GM19328 (cell line): ENCODE results near the gene TANC1.

Experiments used
- ATAC-seq: cut with Tn5 transposase; IDR thresholded peaks from one replicate; pipeline ENCODE4 v1.9.1; 2021; ENCODE audit warnings: mild to moderate bottlenecking, moderate library complexity; ENCODE audit not compliant: unreplicated experiment

The TANC1 gene

DNA sequence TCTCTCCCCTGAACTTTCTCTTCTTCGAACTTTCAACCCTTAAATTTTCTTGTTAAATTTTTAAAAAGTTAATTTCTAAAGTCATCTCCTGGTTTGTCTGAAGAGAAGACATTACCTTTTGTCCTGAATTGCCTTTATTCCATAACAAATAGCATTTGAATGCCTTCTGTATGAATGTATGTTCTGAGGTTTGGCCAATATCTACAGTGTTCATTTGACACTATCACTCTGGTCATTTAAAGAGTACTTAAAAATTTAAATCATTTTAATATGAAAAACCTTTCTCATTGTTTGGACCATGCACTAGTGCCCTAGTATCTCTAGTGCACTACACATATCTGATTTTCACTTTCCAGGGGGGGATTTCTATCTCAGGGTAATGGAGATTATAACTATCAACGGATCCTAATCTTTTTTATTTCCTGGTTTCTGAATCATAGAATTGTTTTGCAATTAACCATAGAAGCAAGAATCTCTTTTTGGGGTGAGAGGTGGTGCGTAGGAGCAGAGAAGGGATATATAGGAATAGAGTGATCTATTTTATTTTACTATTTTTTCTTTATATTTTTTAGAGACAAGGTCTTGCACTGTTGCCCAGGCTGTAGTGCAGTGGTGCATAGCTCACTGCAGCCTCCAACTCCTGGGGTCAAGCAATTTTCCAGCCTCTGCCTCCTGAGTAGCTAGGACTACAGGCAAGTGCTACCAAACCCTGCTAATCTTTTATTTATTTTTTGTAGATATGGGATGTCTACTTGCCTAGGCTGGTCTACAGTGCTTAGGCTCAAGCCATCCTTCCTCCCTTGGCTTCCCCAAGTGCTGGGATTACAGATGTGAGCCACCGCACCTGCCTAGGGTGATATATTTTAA lies 25.5 kb downstream of the TANC1 start:
- ATAC-seq, result no peak

DNA sequence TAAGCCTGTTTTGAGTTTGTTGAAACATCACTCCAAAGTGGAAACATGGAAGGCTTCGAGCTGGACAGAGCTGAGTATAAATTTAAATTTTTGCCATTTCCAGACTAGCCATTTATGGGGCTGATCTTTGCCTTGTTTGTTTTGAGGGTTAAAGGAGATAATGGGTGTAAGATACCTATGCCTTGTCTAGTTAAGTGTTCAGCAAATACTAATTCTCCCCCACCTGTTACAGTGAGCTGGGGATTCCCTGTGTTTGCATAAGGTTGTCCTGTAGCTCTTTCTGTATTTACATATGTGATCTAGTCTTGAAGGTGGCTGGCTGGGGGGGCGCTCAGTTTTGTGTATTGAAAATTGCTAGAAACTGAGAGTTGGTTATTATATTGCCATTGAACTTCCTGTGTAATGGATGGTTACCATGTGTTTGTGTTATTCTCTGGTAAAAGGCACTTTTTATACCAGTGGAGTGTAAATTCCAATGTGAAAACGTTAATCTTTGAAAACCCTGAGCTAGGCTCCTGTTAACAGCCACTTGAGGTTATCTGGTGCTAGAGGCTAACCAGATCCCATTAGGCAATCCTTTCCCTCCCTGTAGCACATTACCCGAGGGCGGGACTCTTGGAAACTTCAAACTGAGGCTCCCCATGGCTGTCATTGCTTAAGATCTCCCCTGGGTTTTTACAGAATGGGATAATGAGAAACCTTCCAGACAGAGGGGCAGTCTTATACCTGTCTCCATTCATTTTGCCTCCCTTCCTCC lies 26.7 kb downstream of the TANC1 start:
- no peak for ATAC-seq

- ATAC-seq, result no peak
Measured at GRCh38 chr2:158995677-158996049, 27.2 kb downstream of the TANC1 start.

DNA sequence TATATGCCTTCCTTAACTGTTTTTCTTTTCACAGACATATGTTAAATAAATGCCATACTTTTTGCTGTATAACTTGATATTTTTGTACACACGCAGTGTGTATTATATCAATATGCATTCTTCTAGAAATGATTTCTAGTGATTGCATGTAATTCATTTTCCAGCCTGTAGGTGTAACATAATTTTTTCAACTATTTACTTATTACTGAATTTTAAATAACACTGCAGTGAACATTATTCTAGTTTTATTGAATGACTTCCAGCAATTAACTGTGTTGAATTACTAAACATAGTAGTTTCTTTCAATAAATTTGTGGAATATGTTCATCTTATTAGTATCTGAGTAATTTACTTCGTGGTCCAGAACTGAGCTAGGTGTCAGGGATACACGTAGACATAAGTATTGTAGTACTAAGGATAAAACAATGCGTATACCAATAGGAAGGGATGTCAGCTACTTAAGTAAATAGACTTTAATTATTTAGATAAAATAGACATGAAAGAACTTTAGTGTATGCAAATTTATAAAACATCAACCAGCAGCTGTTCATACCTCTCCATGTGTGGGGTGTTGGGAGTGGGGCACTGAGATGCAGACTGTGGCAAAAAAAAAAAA lies 28.0 kb downstream of the TANC1 start:
- ATAC-seq, result no peak

GRCh38 chr2:158997037-158997790 lies 28.8 kb downstream of the TANC1 start:
- ATAC-seq, result no peak

- ATAC-seq, result no peak
Measured at GRCh38 chr2:158998551-158999248, 30.3 kb downstream of the TANC1 start.

DNA sequence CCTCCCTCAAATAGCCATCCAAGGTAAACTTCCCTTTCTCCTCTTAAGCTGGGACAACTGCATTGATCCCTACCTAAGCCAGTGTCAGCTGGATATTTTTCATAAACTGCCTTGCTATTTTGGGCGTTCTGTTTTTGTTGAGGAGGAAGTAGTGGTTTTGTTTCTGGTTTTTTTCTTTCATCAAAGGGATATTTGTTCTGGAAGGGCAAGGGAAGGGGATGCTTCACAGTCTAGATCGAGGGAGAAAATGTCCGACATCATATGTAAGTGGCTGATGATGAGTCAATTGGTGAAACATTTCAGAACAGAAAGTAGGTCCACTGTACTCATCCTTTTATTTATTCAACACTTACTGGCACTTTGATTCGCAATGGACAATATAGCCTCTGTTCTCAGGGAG lies 31.0 kb downstream of the TANC1 start:
- no peak for ATAC-seq

- ATAC-seq, result no peak
Measured at GRCh38 chr2:159000072-159000471, 31.6 kb downstream of the TANC1 start.

DNA sequence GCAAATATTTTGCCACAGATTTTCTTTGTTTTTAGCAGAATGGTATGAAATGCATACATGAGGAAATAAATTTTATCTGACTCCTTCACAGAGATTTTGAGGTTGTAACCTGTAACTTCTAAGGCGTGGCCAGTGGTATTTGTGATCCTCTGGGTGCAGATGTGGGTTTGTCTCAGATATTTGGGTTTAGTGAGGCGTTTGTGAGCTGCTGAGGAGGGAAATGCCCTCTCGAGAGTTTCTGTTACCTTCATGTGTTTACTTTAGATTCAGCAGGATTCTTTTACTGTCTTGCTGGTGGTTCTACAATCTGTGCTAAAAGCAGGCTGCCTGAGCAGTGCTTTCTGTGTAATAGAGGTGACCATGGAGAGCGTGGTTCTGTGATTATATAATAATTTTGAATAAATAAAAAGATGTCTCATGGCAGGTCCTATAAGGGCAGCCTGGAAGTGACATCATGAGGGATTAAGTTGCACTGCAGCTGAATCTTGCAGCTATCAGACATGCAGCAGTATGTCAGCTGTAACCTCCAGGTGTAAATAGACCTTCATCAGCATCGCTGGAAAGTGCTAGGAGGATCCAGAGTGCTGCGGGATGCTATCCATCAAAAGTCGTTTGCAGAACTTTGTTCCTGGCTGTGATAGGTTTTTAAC lies 34.1 kb downstream of the TANC1 start:
- ATAC-seq, result no peak

DNA sequence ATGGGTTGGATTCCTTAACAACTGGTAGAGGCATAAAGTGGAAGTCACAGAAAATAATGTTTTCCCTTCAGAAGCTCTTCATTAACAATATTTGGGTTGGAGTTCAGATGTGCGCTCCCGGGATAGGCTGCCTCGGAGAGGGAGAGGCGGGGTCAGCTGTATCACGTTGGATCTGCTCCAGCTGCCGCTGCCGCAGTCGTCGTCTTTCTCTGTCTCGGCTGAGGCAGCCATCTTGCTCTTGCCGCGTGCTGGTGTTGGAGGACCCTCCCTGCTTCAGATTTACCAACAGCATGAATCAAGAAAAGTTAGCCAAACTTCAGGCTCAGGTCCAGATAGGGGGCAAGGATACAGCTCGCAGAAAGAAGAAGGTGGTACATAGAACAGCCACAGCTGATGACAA lies 35.1 kb downstream of the TANC1 start:
- ATAC-seq, result no peak

GRCh38 chr2:159004849-159005248 lies 36.4 kb downstream of the TANC1 start:
- ATAC-seq, result no peak

DNA sequence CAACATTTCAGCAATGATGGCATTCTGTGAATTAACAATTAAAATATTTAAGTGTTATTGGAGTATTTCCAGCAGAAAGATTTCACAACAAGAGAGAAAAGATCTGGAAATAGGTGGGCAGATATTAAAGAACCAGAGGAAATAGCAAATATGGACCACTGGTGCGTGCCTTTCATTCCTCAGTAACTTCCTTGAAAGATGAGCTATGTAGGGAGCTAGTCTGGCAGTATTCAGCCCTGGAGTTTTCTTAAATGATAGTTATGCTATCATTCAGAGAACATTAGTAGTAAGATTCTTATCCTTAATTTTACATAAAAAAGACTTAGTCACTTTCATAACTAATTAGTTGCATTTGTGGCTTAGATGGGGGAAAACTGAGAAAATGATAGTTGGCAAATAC lies 41.5 kb downstream of the TANC1 start:
- ATAC-seq, result no peak

GRCh38 chr2:159010340-159010739 lies 41.9 kb downstream of the TANC1 start:
- ATAC-seq, result no peak

GRCh38 chr2:159010963-159011362 lies 42.5 kb downstream of the TANC1 start:
- no peak for ATAC-seq

- no peak for ATAC-seq
Measured at GRCh38 chr2:159012142-159012541, 43.7 kb downstream of the TANC1 start.

DNA sequence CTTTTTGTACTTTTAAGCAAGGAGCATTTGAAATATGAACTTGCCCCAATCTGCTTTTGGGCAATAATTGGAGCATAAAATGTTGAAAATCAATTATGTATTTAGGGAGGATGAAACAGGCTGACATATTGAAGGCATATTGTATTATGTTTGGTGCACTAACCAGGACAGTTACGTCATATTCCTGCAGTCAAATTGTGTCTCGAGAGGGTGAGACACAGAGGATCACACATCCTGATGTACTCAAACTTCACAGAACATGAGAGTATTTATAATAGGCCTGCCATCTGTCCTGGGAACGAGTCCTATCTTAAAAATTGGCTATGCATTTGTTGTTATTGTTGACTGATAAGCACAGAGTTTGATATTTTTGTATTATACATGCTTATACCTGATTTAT lies 44.7 kb downstream of the TANC1 start:
- no peak for ATAC-seq

DNA sequence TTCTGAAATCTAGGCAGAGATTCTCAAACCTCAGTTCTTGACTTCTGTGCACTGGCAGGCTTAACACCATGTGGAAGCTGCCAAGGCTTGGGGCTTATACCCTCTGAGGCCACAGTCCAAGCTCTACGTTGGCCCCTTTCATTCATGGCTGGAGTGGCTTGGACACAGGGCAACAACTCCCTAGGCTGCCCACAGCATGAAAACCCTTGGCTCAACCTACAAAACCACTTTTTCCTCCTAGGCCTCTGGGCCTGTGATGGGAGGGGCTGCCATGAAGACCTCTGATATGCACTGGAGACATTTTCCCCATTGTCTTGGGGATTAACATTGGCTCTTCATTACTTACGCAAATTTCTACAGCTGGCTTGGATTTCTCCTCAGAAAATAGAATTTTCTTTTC lies 46.7 kb downstream of the TANC1 start:
- no peak for ATAC-seq

GRCh38 chr2:159015823-159016222 lies 47.4 kb downstream of the TANC1 start:
- ATAC-seq, result no peak

DNA sequence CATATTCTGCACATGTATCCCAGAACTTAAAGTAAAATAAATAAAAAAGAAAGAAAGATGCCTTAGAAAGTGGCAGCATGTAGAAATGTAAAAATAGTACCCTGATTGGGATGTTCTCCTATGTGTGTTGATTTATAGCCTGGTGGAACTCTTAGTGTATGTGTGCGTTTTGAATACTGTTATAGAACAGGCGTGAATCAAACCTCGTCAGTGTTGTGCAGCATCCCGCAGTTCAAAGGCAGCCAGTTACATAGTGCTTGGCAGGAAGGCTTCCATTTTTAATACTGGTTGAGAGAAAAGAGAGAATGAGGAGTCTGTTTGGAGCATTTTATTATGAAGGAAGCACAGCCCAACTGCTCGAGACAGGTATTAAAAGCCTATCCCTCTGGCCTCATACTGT lies 49.4 kb downstream of the TANC1 start:
- no peak for ATAC-seq

- no peak for ATAC-seq
Measured at GRCh38 chr2:159019021-159019420, 50.6 kb downstream of the TANC1 start.
